ENCODE data around the gene PRRC2B. TPM values are rescaled to one million over a fixed set of nuclear protein-coding genes. Genes with fewer than 3 reads are reported as not detected.

The PRRC2B gene
- total and polyA plus RNA-seq, 10 donors = 23.3 to 235 (median 180) TPM

DNA sequence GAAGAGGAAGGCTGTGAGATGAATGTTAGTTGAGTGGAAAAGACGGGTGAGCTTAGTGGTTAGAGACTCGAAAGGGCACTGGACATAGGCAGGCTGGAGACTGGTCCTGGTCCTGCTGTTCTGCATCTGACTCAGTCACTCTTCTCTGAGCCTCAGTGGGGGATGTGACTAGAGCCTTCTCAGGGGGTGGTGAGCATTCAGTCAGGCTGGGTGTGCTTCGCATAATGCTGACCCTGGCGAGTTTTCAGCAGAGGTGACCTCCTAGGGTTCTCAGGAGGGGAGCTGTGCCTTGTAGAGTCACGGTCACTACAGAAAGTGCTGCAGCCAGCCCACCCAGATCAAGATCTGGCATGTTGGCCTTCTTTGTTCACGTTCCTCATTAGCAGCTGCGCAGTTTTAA is 44.3 kb downstream of the PRRC2B start:
- Histone ChIP-seq H3K9me3 (no peaks in the 10 kb centered on the region), H3K4me1 (peaks cover 0 to 42% (median 17%) of the 10 kb centered on the region in 6 donors), H3K27me3 (replicated peaks in 1 of 7) (no peaks in the 10 kb centered on the region), H3K36me3 (peaks cover 3 to 100% (median 78%) of the 10 kb centered on the region in 6 donors), H3K4me3 (no peak overlapping the region), H3K27ac (no peak overlapping the region)
- intact Hi-C loops (cut with DNase I; ENCODE audit: low total_unique reads) = no loop called here
- TF ChIP-seq POLR2A (IDR thresholded peaks at IDR 0.05) (no peak), POLR2AphosphoS5 (IDR thresholded peaks at IDR 0.05) (no peak)
- TF ChIP-seq, protein P1, sequence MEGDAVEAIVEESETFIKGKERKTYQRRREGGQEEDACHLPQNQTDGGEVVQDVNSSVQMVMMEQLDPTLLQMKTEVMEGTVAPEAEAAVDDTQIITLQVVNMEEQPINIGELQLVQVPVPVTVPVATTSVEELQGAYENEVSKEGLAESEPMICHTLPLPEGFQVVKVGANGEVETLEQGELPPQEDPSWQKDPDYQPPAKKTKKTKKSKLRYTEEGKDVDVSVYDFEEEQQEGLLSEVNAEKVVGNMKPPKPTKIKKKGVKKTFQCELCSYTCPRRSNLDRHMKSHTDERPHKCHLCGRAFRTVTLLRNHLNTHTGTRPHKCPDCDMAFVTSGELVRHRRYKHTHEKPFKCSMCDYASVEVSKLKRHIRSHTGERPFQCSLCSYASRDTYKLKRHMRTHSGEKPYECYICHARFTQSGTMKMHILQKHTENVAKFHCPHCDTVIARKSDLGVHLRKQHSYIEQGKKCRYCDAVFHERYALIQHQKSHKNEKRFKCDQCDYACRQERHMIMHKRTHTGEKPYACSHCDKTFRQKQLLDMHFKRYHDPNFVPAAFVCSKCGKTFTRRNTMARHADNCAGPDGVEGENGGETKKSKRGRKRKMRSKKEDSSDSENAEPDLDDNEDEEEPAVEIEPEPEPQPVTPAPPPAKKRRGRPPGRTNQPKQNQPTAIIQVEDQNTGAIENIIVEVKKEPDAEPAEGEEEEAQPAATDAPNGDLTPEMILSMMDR (IDR thresholded peaks at IDR 0.05 in 8 of 11, conservative IDR thresholded peaks at IDR 0.05 in 3 of 11) = no peak
- WGBS, 5 donors = 93 to 95% (median 95%) methylated on average over 6 to 7 of the region's 7 CpGs
- DNase-seq = no peak

DNA sequence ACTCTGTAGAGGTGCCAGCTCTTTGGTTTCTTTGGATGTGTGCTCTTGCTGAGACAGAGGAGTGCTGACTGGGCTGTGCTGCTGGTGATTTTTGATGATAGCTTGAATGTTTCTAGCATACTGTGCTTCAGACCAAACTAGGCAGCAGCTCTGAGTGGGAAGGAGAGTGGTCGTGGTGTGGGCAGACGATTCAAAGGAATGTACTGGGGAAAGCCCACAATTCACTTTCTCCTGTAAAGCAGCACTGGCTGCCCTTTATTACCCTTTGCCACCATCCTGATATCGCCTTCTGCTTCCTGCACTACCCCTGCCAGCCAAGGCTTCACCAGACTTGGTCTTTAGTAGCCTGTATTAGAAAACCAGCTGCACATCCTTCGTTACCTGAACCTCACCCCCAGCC is 45.3 kb downstream of the PRRC2B start:
- Histone ChIP-seq H3K4me3 (no peak overlapping the region), H3K27ac (no peak overlapping the region), H3K9me3 (no peaks in the 10 kb centered on the region), H3K36me3 (peaks cover 5 to 100% (median 77%) of the 10 kb centered on the region in 6 donors), H3K27me3 (replicated peaks in 1 of 7) (no peaks in the 10 kb centered on the region), H3K4me1 (peaks cover 0 to 38% (median 15%) of the 10 kb centered on the region in 6 donors)
- intact Hi-C loops (cut with DNase I; ENCODE audit: low total_unique reads) = no loop called here
- DNase-seq = no peak
- 65 to 88% (median 87%) methylated on average over 4 of the region's 4 CpGs for WGBS, 5 donors
- TF ChIP-seq POLR2AphosphoS5 (IDR thresholded peaks at IDR 0.05) (no peak), POLR2A (IDR thresholded peaks at IDR 0.05) (no peak)
- TF ChIP-seq, protein P1 (IDR thresholded peaks at IDR 0.05 in 8 of 11, conservative IDR thresholded peaks at IDR 0.05 in 3 of 11) = no peak

DNA sequence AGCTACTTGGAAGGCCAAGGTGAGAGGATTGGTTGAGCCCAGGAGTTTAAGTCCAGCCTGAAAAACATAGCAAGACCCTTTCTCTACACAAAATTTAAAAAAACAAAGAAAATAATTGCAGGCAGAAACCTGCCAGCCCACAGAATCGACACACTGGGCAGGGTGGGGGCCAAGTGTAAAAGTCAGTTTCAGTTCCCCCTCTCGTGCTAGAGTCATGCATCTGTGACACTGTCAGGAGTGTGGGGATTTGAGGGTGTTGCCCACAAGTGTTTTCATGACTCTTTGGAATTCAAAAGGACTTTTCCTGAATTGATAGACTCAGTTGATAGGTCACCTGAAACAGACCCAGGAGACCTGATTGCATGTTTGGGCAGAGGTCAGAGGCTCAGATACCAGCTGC is 47.6 kb downstream of the PRRC2B start:
- Histone ChIP-seq H3K9me3 (no peaks in the 10 kb centered on the region), H3K27me3 (replicated peaks in 1 of 7) (no peaks in the 10 kb centered on the region), H3K4me3 (no peak overlapping the region), H3K4me1 (peaks cover 0 to 29% (median 15%) of the 10 kb centered on the region in 6 donors), H3K36me3 (peaks cover 6 to 100% (median 80%) of the 10 kb centered on the region in 6 donors), H3K27ac (peak overlapping the region in 3 of 8 donors; percentile 22 to 54 (median 42))
- intact Hi-C loops (cut with DNase I; ENCODE audit: low total_unique reads) = no loop called here
- WGBS, 5 donors = 34 to 55% (median 45%) methylated on average over 2 of the region's 2 CpGs
- TF ChIP-seq, protein P1 (IDR thresholded peaks at IDR 0.05 in 8 of 11, conservative IDR thresholded peaks at IDR 0.05 in 3 of 11) = no peak
- TF ChIP-seq POLR2AphosphoS5 (IDR thresholded peaks at IDR 0.05) = peak in 1 of 3 donors; percentile 36
- DNase-seq = peak; percentile 73

DNA sequence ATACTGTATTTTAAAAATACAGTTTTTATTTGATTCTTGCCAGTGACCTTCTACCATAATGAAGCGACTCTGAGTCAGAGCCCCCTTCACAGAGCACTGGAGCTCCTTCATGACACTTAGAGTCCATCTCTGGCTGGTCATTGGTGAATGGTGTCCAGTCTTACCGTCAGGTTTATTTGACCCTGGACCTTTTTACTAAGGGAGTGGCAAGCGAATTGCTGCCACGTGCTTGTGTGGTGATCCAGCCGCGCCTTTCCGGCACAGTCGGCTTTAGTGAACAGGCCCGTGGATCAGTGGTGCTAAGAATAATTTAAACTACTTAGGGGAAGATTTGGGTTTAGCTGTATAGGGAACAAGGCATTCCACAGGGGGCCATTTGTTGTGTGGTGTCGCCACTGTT is 48.5 kb downstream of the PRRC2B start:
- Histone ChIP-seq H3K27ac (no peak overlapping the region), H3K27me3 (replicated peaks in 1 of 7) (no peaks in the 10 kb centered on the region), H3K4me1 (peaks cover 0 to 26% (median 13%) of the 10 kb centered on the region in 6 donors), H3K4me3 (no peak overlapping the region), H3K9me3 (no peaks in the 10 kb centered on the region), H3K36me3 (peaks cover 3 to 100% (median 80%) of the 10 kb centered on the region in 6 donors)
- TF ChIP-seq, protein P1 (IDR thresholded peaks at IDR 0.05 in 8 of 11, conservative IDR thresholded peaks at IDR 0.05 in 3 of 11) = no peak
- TF ChIP-seq POLR2AphosphoS5 (IDR thresholded peaks at IDR 0.05) = no peak
- TF ChIP-seq POLR2A (IDR thresholded peaks at IDR 0.05) = no peak
- intact Hi-C loops (cut with DNase I; ENCODE audit: low total_unique reads) = no loop called here
- WGBS, 5 donors = 79 to 87% (median 85%) methylated on average over 10 of the region's 10 CpGs
- DNase-seq = peak; percentile 41

Data from spleen (tissue), 11 donors.